Measurements from ENCODE around the gene NTNG1. TPM values are rescaled to one million over a fixed set of nuclear protein-coding genes. Genes with fewer than 3 reads are reported as not detected.

The NTNG1 gene
- total and polyA plus RNA-seq, 5 donors from 2014 or later: not detected

DNA sequence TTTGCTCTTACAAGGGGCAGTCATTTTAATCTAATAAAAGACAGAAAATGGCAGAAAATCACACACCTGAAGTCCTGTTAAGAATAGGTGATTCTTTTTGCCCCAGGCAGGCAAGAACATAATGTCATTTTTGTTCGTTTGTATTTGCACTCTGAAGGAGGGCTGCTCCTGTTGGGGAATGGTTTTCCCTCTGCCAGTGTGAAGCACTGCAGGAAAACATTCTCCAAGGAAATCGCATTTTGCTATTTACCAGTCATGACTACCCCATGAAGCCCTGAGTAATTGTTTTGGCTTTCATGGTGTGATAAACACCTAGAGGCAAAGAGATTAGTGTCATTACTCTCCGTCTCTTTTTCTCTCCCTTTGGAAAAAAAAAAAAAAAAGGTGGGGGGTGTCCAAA lies 345.5 kb downstream of the NTNG1 start:
- Mint-ChIP-seq H3K4me3 (no peak overlapping the region), H3K9me3 (no peaks in the 10 kb centered on the region), H3K27me3 (peaks cover 18% of the 10 kb centered on the region), H3K36me3 (no peaks in the 10 kb centered on the region), H3K4me1 (peaks cover 0 to under 1% (median 0%) of the 10 kb centered on the region in 4 donors), H3K27ac (no peak overlapping the region)
- Histone ChIP-seq H3K27ac (ENCODE audit: insufficient read depth, low read length, poor library complexity, severe bottlenecking) (no peak overlapping the region), H3K4me1 (ENCODE audit: control insufficient read depth, insufficient read depth, low read length, poor library complexity, severe bottlenecking) (no peaks in the 10 kb centered on the region), H3K36me3 (ENCODE audit: control insufficient read depth, insufficient read depth, low read length) (no peaks in the 10 kb centered on the region), H3K4me3 (ENCODE audit: low read depth, low read length) (no peak overlapping the region), H3K9me3 (ENCODE audit: control insufficient read depth in 2 of 2, low read length in 2 of 2) (no peaks in the 10 kb centered on the region), H3K27me3 (ENCODE audit: control insufficient read depth, insufficient read depth, low read length) (peaks cover under 1% of the 10 kb centered on the region)
- ATAC-seq (ENCODE audit: low read depth in 2 of 2) (no peak), DNase-seq (no peak)

DNA sequence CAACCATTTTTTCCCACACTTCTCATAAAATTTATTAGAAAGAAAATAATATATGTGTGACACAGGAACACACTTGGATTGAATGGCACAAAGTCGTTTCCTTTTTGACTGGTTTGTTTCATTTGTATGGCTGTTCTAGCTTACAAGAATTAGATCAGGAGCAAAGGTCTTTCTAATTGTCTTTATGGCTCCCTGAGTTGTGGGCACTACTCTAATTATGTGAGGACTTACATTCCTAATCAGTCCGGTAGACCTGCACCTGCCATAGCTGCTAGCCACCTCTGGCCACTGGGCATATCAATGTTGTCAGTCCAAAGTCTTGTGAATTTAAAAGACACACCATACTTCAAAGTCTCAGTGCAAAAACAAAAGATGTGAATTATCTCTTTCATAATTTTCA lies 346.7 kb downstream of the NTNG1 start:
- Histone ChIP-seq H3K4me3 (ENCODE audit: low read depth, low read length) (no peak overlapping the region), H3K36me3 (ENCODE audit: control insufficient read depth, insufficient read depth, low read length) (no peaks in the 10 kb centered on the region), H3K27me3 (ENCODE audit: control insufficient read depth, insufficient read depth, low read length) (no peaks in the 10 kb centered on the region), H3K4me1 (ENCODE audit: control insufficient read depth, insufficient read depth, low read length, poor library complexity, severe bottlenecking) (no peaks in the 10 kb centered on the region), H3K27ac (ENCODE audit: insufficient read depth, low read length, poor library complexity, severe bottlenecking) (no peak overlapping the region), H3K9me3 (ENCODE audit: control insufficient read depth in 2 of 2, low read length in 2 of 2) (no peaks in the 10 kb centered on the region)
- no peaks in the 10 kb centered on the region for H3K36me3 Mint-ChIP-seq
- no peak for DNase-seq
- no peak overlapping the region for H3K4me3 Mint-ChIP-seq
- no peak overlapping the region for H3K27ac Mint-ChIP-seq
- H3K4me1 Mint-ChIP-seq: no peaks in the 10 kb centered on the region
- H3K27me3 Mint-ChIP-seq: peaks cover 16% of the 10 kb centered on the region
- no peak for ATAC-seq (ENCODE audit: low read depth in 2 of 2)
- H3K9me3 Mint-ChIP-seq: no peaks in the 10 kb centered on the region

DNA sequence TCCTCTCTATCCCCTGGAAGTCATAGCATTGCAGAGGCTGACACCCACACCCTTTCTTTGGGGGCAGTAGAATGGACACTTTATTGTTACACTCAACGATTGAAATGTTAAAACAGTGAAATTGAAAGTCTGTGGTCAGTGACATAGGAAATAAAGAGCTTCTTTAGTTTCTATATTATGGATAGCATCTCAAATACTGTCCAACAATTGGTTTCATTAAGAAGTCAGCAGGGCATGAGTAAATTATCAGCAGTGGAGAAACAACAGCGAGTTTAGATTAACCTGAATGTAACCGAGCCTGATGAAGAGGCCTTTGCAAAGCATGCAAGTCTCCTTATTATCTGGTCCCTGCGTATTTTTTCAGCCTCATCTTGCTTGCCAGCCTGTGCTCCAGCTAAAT lies 350.7 kb downstream of the NTNG1 start:
- Mint-ChIP-seq H3K4me1 (no peaks in the 10 kb centered on the region), H3K4me3 (no peak overlapping the region), H3K27ac (no peak overlapping the region), H3K36me3 (no peaks in the 10 kb centered on the region), H3K9me3 (peaks cover 0 to 1% (median 0%) of the 10 kb centered on the region in 7 donors), H3K27me3 (no peaks in the 10 kb centered on the region)
- Histone ChIP-seq H3K36me3 (ENCODE audit: control insufficient read depth, insufficient read depth, low read length) (no peaks in the 10 kb centered on the region), H3K4me1 (ENCODE audit: control insufficient read depth, insufficient read depth, low read length, poor library complexity, severe bottlenecking) (no peaks in the 10 kb centered on the region), H3K4me3 (ENCODE audit: low read depth, low read length) (no peak overlapping the region), H3K9me3 (ENCODE audit: control insufficient read depth in 2 of 2, low read length in 2 of 2) (no peaks in the 10 kb centered on the region), H3K27ac (ENCODE audit: insufficient read depth, low read length, poor library complexity, severe bottlenecking) (no peak overlapping the region), H3K27me3 (ENCODE audit: control insufficient read depth, insufficient read depth, low read length) (no peaks in the 10 kb centered on the region)
- no peak for ATAC-seq (ENCODE audit: low read depth in 2 of 2)
- no peak for DNase-seq

DNA sequence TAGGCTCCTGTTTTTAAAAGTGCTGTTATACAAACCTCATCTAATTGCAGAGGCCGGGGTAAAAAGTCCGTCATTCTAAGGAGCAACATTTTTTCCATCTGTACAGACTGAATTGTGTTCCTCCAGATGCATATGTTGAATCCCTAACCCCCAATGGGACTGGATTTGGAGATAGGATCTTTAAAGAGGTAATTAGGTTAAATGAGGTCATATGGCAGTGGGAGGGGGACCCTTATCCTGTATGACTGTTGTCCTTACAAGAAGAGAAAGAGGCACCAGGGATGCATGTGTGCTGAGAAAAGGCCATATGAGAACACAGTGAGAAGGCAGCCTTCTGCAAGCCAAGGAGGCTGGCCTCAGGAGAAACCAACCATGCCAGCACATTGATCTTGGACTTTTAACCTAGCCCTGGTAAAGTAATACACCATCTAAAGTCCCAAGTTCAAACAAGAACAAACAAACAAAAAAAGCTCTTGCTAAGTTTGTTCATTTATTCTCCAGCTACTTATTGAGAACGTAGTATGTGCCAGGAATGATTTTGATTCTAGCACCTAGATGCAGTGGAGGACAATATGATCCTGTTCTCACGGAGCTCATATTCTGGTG lies 352.4 kb downstream of the NTNG1 start:
- H3K4me1 Mint-ChIP-seq: no peaks in the 10 kb centered on the region
- H3K27me3 Mint-ChIP-seq: no peaks in the 10 kb centered on the region
- H3K36me3 Mint-ChIP-seq: no peaks in the 10 kb centered on the region
- no peak overlapping the region for H3K4me3 Mint-ChIP-seq
- H3K36me3 ChIP-seq (ENCODE audit: control insufficient read depth, insufficient read depth, low read length): no peaks in the 10 kb centered on the region
- H3K4me3 ChIP-seq (ENCODE audit: low read depth, low read length): no peak overlapping the region
- no peak for DNase-seq
- no peak overlapping the region for H3K27ac Mint-ChIP-seq
- no peak for ATAC-seq (ENCODE audit: low read depth in 2 of 2)
- H3K9me3 Mint-ChIP-seq: peaks cover 0 to 1% (median 0%) of the 10 kb centered on the region in 7 donors
- no peak overlapping the region for H3K27ac ChIP-seq (ENCODE audit: insufficient read depth, low read length, poor library complexity, severe bottlenecking)
- H3K27me3 ChIP-seq (ENCODE audit: control insufficient read depth, insufficient read depth, low read length): no peaks in the 10 kb centered on the region
- no peaks in the 10 kb centered on the region for H3K4me1 ChIP-seq (ENCODE audit: control insufficient read depth, insufficient read depth, low read length, poor library complexity, severe bottlenecking)
- H3K9me3 ChIP-seq (ENCODE audit: control insufficient read depth in 2 of 2, low read length in 2 of 2): no peaks in the 10 kb centered on the region

DNA sequence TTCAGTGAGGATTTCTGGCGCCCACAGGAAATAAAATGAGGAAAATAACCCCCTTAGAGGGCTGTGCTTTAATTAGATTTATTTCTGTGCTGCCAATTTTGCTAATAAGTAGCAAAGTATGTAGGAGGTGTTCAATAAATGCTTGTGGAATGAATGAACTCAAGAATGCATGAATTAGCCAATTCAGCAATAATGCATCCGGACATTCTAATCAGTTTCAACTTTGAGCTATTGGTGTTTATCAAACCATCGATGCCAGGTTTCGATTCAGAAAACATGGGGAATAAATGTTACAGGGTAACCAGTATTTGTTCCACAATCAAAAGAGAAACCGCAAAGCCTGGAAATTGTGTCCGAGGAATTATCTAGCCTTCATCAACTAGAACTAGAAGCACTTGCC lies 353.2 kb downstream of the NTNG1 start:
- Mint-ChIP-seq H3K4me1 (peaks cover 0 to 4% (median 0%) of the 10 kb centered on the region in 4 donors), H3K27me3 (no peaks in the 10 kb centered on the region), H3K27ac (no peak overlapping the region), H3K9me3 (peaks cover 0 to 1% (median 0%) of the 10 kb centered on the region in 7 donors), H3K4me3 (no peak overlapping the region), H3K36me3 (no peaks in the 10 kb centered on the region)
- Histone ChIP-seq H3K27me3 (ENCODE audit: control insufficient read depth, insufficient read depth, low read length) (no peaks in the 10 kb centered on the region), H3K27ac (ENCODE audit: insufficient read depth, low read length, poor library complexity, severe bottlenecking) (no peak overlapping the region), H3K36me3 (ENCODE audit: control insufficient read depth, insufficient read depth, low read length) (no peaks in the 10 kb centered on the region), H3K4me1 (ENCODE audit: control insufficient read depth, insufficient read depth, low read length, poor library complexity, severe bottlenecking) (no peaks in the 10 kb centered on the region), H3K4me3 (ENCODE audit: low read depth, low read length) (no peak overlapping the region), H3K9me3 (ENCODE audit: control insufficient read depth in 2 of 2, low read length in 2 of 2) (no peaks in the 10 kb centered on the region)
- ATAC-seq (ENCODE audit: low read depth in 2 of 2) (no peak), DNase-seq (no peak)

DNA sequence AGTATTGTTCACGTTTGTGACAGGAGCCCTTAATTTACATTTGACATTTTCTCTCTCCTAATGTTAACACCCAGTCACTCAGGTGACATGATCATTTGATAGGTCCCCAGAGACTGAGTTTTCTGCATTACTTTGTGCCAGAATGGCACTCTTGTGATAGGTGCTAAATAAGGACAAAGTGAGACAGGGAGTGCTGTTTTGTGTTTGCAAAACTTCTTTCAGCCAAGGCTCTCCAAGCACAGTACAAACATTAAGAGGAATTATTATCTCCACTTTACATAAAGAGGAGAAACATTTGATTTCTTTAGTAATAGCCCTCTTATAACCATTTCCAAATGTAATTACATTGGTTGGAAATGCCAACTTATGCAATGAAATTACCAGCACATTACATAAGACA lies 355.2 kb downstream of the NTNG1 start:
- no peak overlapping the region for H3K4me3 ChIP-seq (ENCODE audit: low read depth, low read length)
- no peaks in the 10 kb centered on the region for H3K27me3 ChIP-seq (ENCODE audit: control insufficient read depth, insufficient read depth, low read length)
- ATAC-seq (ENCODE audit: low read depth in 2 of 2) (no peak), DNase-seq (no peak)
- Mint-ChIP-seq H3K27me3 (no peaks in the 10 kb centered on the region), H3K4me3 (no peak overlapping the region), H3K9me3 (peaks cover 0 to 1% (median 0%) of the 10 kb centered on the region in 7 donors), H3K36me3 (no peaks in the 10 kb centered on the region), H3K27ac (no peak overlapping the region), H3K4me1 (peaks cover 0 to 4% (median 0%) of the 10 kb centered on the region in 4 donors)
- no peaks in the 10 kb centered on the region for H3K9me3 ChIP-seq (ENCODE audit: control insufficient read depth in 2 of 2, low read length in 2 of 2)
- H3K4me1 ChIP-seq (ENCODE audit: control insufficient read depth, insufficient read depth, low read length, poor library complexity, severe bottlenecking): no peaks in the 10 kb centered on the region
- H3K27ac ChIP-seq (ENCODE audit: insufficient read depth, low read length, poor library complexity, severe bottlenecking): no peak overlapping the region
- no peaks in the 10 kb centered on the region for H3K36me3 ChIP-seq (ENCODE audit: control insufficient read depth, insufficient read depth, low read length)

DNA sequence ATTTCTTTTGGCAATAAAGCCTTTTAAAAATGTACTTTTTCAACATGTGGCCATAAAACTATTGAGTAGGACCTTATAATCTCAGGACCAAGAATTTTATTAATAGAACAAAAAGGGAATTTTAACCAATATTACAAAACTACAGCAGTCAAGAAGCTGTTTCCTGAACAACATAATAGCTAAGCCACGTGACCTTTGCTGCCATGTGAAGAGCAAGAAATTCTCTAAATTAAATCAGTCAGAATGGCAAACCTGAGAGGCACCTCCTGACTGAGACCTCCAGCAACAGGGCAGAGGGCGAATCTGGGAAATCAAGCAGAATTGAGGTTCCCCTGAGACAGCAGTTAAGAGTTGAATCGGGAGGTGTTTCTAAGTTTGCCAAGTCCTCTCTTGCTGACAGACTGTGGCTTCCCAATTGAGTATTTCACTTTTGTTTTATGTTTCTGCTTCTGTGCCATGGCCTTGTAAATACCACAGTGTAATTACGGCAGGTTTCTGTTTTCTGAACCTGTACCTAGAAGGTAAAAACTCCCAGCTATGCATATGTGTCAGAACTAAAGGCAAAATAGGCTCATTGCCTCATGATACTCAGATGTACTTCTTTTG lies 358.4 kb downstream of the NTNG1 start:
- Histone ChIP-seq H3K4me1 (ENCODE audit: control insufficient read depth, insufficient read depth, low read length, poor library complexity, severe bottlenecking) (no peaks in the 10 kb centered on the region), H3K36me3 (ENCODE audit: control insufficient read depth, insufficient read depth, low read length) (no peaks in the 10 kb centered on the region), H3K27ac (ENCODE audit: insufficient read depth, low read length, poor library complexity, severe bottlenecking) (no peak overlapping the region), H3K9me3 (ENCODE audit: control insufficient read depth in 2 of 2, low read length in 2 of 2) (no peaks in the 10 kb centered on the region), H3K27me3 (ENCODE audit: control insufficient read depth, insufficient read depth, low read length) (no peaks in the 10 kb centered on the region), H3K4me3 (ENCODE audit: low read depth, low read length) (no peak overlapping the region)
- peaks cover 0 to 1% (median 0%) of the 10 kb centered on the region in 7 donors for H3K9me3 Mint-ChIP-seq
- peaks cover 5% of the 10 kb centered on the region for H3K27me3 Mint-ChIP-seq
- DNase-seq (no peak), ATAC-seq (ENCODE audit: low read depth in 2 of 2) (no peak)
- H3K36me3 Mint-ChIP-seq: no peaks in the 10 kb centered on the region
- H3K4me1 Mint-ChIP-seq: peaks cover 0 to 4% (median 0%) of the 10 kb centered on the region in 4 donors
- no peak overlapping the region for H3K27ac Mint-ChIP-seq
- H3K4me3 Mint-ChIP-seq: no peak overlapping the region

DNA sequence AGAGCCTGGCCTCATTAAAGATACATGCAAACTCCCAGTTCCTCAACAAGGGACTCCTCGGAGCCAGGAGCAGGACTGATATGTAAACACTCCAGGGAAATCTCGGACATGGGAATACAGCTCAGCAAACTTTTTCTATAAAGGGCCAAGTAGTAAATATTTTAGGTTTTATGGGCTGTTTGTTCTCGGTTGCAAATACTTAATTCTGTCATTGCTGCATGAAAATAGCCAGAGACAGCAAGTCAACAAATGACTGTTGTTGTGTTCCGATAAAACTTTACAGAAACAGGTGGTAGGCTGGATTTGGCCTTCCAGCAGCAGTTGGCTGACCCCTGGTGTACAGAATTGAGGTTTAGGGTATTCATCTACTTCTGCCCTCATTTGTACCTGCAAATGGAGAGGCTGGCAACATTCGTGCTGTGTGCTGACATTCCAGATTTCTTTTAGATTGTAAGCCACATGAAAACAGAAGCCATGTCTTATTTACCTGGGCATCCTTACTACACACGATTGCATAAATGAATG lies 360.3 kb downstream of the NTNG1 start:
- peaks cover 0 to 4% (median 0%) of the 10 kb centered on the region in 4 donors for H3K4me1 Mint-ChIP-seq
- H3K4me3 ChIP-seq (ENCODE audit: low read depth, low read length): no peak overlapping the region
- H3K9me3 Mint-ChIP-seq: peaks cover 0 to 1% (median 0%) of the 10 kb centered on the region in 7 donors
- H3K9me3 ChIP-seq (ENCODE audit: control insufficient read depth in 2 of 2, low read length in 2 of 2): no peaks in the 10 kb centered on the region
- no peaks in the 10 kb centered on the region for H3K36me3 ChIP-seq (ENCODE audit: control insufficient read depth, insufficient read depth, low read length)
- ATAC-seq (ENCODE audit: low read depth in 2 of 2) (no peak), DNase-seq (no peak)
- no peak overlapping the region for H3K27ac Mint-ChIP-seq
- H3K27me3 ChIP-seq (ENCODE audit: control insufficient read depth, insufficient read depth, low read length): no peaks in the 10 kb centered on the region
- no peak overlapping the region for H3K4me3 Mint-ChIP-seq
- H3K36me3 Mint-ChIP-seq: no peaks in the 10 kb centered on the region
- no peak overlapping the region for H3K27ac ChIP-seq (ENCODE audit: insufficient read depth, low read length, poor library complexity, severe bottlenecking)
- peaks cover 6% of the 10 kb centered on the region for H3K27me3 Mint-ChIP-seq
- no peaks in the 10 kb centered on the region for H3K4me1 ChIP-seq (ENCODE audit: control insufficient read depth, insufficient read depth, low read length, poor library complexity, severe bottlenecking)
